Mesodermal cell (in vitro differentiated cells): ENCODE measurements around the gene ONECUT1. TPM values are rescaled to one million over a fixed set of nuclear protein-coding genes. Genes with fewer than 3 reads are reported as not detected.
"Not testable (repeated sequence)": the region's sequence is repeated elsewhere in the genome, so short reads cannot be mapped to it uniquely, and the experiment has no call there.

Experiments
- H3K27ac ChIP-seq: 2 replicates; pipeline ENCODE4 v1.7.0; 2013; ENCODE audit warnings: mild to moderate bottlenecking, low read depth, low read length, moderate library complexity; ENCODE audit not compliant: severe bottlenecking
- H3K36me3 ChIP-seq: 2 replicates; pipeline ENCODE4 v1.7.1; 2013; ENCODE audit warnings: mild to moderate bottlenecking, low read length, moderate library complexity; ENCODE audit not compliant: control insufficient read depth, insufficient read depth
- H3K4me1 ChIP-seq: one replicate; pipeline ENCODE4 v1.7.1; 2013; ENCODE audit warnings: mild to moderate bottlenecking, low read length; ENCODE audit not compliant: insufficient read depth, control insufficient read depth, poor library complexity, severe bottlenecking
- H3K4me3 ChIP-seq: 2 replicates; pipeline ENCODE4 v1.7.0; 2013; ENCODE audit warnings: low read length, control low read depth, mild to moderate bottlenecking; ENCODE audit not compliant: insufficient read depth, poor library complexity, severe bottlenecking; ENCODE audit errors: extremely low read depth
- H3K9me3 ChIP-seq: 2 replicates; pipeline ENCODE4 v1.7.1; 2013; ENCODE audit warnings: mild to moderate bottlenecking, low read length, moderate library complexity; ENCODE audit not compliant: control insufficient read depth
- WGBS, 2 experiments: methylation state at CpG; one replicate each; pipeline ENCODE4 v1.1.5; 2013; ENCODE audit warnings: missing lambda C conversion rate in 2 of 2; ENCODE audit not compliant: insufficient coverage in 2 of 2; 5-methylcytosine and 5-hydroxymethylcytosine counted together
- polyA plus RNA-seq, 2 experiments: library from polyadenylated mRNA; stranded (reverse); fragments of 50-300 nt; gene quantifications; one replicate each; pipeline ENCODE4 v1.2.3, GENCODE V29; 2013

ONECUT1 gene
- 1.8 TPM for polyA plus RNA-seq (2013, experiment 1 of 2)
- polyA plus RNA-seq (2013, experiment 2 of 2), result 0.61 TPM

- no peaks in the 10 kb centered on the region for H3K36me3 ChIP-seq
- no peaks in the 10 kb centered on the region for H3K9me3 ChIP-seq
- WGBS, 2 experiments, result 0 to 1% methylated on average over 16 to 59 of the region's 64 CpGs
- peaks cover 12% of the 10 kb centered on the region for H3K4me1 ChIP-seq
- peak within 1 kb of the TSS; percentile 50 for H3K4me3 ChIP-seq
- H3K27ac ChIP-seq, result no peak within 1 kb of the TSS
Measured at GRCh38 chr15:52790169-52790708, at the start of gene ONECUT1. Gene ONECUT1, minus strand, starts transcription at chr15:52790336. Its CDS starts 452 bp downstream, at chr15:52789884.

- 45 to 69% methylated on average over 2 to 3 of the region's 3 CpGs for WGBS, 2 experiments
- Histone ChIP-seq H3K4me3 (no peak overlapping the region), H3K36me3 (no peaks in the 10 kb centered on the region), H3K4me1 (no peaks in the 10 kb centered on the region), H3K27ac (no peak overlapping the region), H3K9me3 (no peaks in the 10 kb centered on the region)
Measured at GRCh38 chr15:52834379-52834778, 44.2 kb upstream of the ONECUT1 start.

GRCh38 chr15:52824169-52824942 is 34.2 kb upstream of the ONECUT1 start:
- H3K36me3 ChIP-seq, H3K4me1 ChIP-seq, H3K27ac ChIP-seq, H3K9me3 ChIP-seq, H3K4me3 ChIP-seq: not testable (repeated sequence)
- 83 to 87% methylated on average over 11 to 12 of the region's 14 CpGs for WGBS, 2 experiments

GRCh38 chr15:52822475-52822874 is 32.3 kb upstream of the ONECUT1 start:
- Histone ChIP-seq H3K9me3 (no peaks in the 10 kb centered on the region), H3K4me1 (no peaks in the 10 kb centered on the region), H3K36me3 (no peaks in the 10 kb centered on the region), H3K4me3 (no peak overlapping the region), H3K27ac (no peak overlapping the region)
- 77 to 100% methylated on average over 1 of the region's 2 CpGs for WGBS, 2 experiments

GRCh38 chr15:52819253-52819652 is 29.1 kb upstream of the ONECUT1 start:
- Histone ChIP-seq H3K4me3 (no peak overlapping the region), H3K9me3 (no peaks in the 10 kb centered on the region), H3K4me1 (no peaks in the 10 kb centered on the region), H3K36me3 (no peaks in the 10 kb centered on the region), H3K27ac (no peak overlapping the region)
- WGBS, 2 experiments, result 90 to 93% methylated on average over 1 to 3 of the region's 4 CpGs

GRCh38 chr15:52815899-52816298 is 25.8 kb upstream of the ONECUT1 start:
- WGBS, 2 experiments, result no CpG with 5 or more reads among the region's 1 CpG
- not testable (repeated sequence) for H3K27ac ChIP-seq

GRCh38 chr15:52808996-52809395 is 18.9 kb upstream of the ONECUT1 start:
- peaks cover 5% of the 10 kb centered on the region for H3K4me1 ChIP-seq
- H3K27ac ChIP-seq, result no peak overlapping the region
- WGBS, 2 experiments, result 100% methylated on average over 1 of the region's 2 CpGs
- no peaks in the 10 kb centered on the region for H3K36me3 ChIP-seq
- H3K9me3 ChIP-seq, result no peaks in the 10 kb centered on the region
- no peak overlapping the region for H3K4me3 ChIP-seq

More at GRCh38 chr15:52815899-52816298, 25.8 kb upstream of the ONECUT1 start:
- H3K4me1 ChIP-seq, H3K9me3 ChIP-seq, H3K36me3 ChIP-seq, H3K4me3 ChIP-seq: not testable (repeated sequence)

- Histone ChIP-seq H3K36me3 (no peaks in the 10 kb centered on the region), H3K4me3 (no peak overlapping the region), H3K4me1 (peaks cover 5% of the 10 kb centered on the region), H3K9me3 (no peaks in the 10 kb centered on the region), H3K27ac (no peak overlapping the region)
- 63 to 71% methylated on average over 1 of the region's 1 CpG for WGBS, 2 experiments
Measured at GRCh38 chr15:52808441-52808840, 18.3 kb upstream of the ONECUT1 start.

GRCh38 chr15:52806284-52806655 is 16.1 kb upstream of the ONECUT1 start:
- H3K9me3 ChIP-seq, result no peaks in the 10 kb centered on the region
- 77 to 93% methylated on average over 9 of the region's 9 CpGs for WGBS, 2 experiments
- no peaks in the 10 kb centered on the region for H3K36me3 ChIP-seq
- H3K4me3 ChIP-seq, result no peak overlapping the region
- H3K27ac ChIP-seq, result no peak overlapping the region
- peaks cover 5% of the 10 kb centered on the region for H3K4me1 ChIP-seq

- H3K9me3 ChIP-seq, result no peaks in the 10 kb centered on the region
- peaks cover 5% of the 10 kb centered on the region for H3K4me1 ChIP-seq
- 47 to 54% methylated on average over 82 to 93 of the region's 93 CpGs for WGBS, 2 experiments
- H3K27ac ChIP-seq, result no peak overlapping the region
- H3K4me3 ChIP-seq, result peak overlapping the region; percentile 14
- H3K36me3 ChIP-seq, result no peaks in the 10 kb centered on the region
Measured at GRCh38 chr15:52805351-52806283, 15.5 kb upstream of the ONECUT1 start.
